ENCODE results near the gene TRIM26. TPM values are rescaled to one million over a fixed set of nuclear protein-coding genes. Genes with fewer than 3 reads are reported as not detected.
A peak's percentile ranks its signal among the peaks of the same experiment; 100 is the strongest.

TRIM26 gene
- total and polyA plus RNA-seq, 2 of the 13 experiments (the other 11 are each of a cell fraction or from before 2014, with no cell fraction given), result 27.1 to 38.7 TPM

DNA sequence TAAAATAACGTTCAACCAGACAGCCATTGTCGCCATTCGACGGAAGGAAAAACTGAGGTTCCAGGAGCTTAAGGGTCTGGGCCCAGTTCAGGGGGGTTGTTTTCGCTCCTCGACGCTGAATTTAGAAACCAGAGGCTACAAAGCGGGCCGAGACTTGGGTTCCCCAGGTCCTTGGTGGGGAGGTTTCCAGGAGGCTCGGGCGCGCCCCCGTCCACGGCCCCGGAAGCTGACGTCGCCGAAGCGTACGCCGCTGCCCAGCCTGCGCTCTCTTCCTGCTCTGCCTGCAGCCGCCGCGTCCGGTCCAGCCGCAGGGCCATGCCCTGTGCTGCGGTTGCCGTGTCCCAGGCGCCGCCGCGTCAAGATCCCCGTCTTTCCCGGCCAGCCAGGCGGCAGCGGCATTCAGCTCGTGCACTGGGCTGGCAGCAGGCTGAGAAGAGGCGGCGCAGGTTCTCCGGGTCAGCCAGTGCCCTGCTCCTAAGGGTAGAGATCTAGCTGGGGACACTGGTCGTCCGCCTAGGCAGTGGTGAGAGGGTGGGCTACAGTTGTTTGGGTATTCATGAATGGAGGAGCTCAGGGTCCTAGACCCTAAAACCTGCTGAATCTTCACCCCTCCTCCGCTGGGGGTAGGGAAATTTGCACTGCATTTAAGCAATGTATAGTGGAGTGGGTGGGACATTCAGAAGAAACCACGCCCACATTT is 901 bp upstream of the TRIM26 start (continued):
- TF ChIP-seq, protein P1, sequence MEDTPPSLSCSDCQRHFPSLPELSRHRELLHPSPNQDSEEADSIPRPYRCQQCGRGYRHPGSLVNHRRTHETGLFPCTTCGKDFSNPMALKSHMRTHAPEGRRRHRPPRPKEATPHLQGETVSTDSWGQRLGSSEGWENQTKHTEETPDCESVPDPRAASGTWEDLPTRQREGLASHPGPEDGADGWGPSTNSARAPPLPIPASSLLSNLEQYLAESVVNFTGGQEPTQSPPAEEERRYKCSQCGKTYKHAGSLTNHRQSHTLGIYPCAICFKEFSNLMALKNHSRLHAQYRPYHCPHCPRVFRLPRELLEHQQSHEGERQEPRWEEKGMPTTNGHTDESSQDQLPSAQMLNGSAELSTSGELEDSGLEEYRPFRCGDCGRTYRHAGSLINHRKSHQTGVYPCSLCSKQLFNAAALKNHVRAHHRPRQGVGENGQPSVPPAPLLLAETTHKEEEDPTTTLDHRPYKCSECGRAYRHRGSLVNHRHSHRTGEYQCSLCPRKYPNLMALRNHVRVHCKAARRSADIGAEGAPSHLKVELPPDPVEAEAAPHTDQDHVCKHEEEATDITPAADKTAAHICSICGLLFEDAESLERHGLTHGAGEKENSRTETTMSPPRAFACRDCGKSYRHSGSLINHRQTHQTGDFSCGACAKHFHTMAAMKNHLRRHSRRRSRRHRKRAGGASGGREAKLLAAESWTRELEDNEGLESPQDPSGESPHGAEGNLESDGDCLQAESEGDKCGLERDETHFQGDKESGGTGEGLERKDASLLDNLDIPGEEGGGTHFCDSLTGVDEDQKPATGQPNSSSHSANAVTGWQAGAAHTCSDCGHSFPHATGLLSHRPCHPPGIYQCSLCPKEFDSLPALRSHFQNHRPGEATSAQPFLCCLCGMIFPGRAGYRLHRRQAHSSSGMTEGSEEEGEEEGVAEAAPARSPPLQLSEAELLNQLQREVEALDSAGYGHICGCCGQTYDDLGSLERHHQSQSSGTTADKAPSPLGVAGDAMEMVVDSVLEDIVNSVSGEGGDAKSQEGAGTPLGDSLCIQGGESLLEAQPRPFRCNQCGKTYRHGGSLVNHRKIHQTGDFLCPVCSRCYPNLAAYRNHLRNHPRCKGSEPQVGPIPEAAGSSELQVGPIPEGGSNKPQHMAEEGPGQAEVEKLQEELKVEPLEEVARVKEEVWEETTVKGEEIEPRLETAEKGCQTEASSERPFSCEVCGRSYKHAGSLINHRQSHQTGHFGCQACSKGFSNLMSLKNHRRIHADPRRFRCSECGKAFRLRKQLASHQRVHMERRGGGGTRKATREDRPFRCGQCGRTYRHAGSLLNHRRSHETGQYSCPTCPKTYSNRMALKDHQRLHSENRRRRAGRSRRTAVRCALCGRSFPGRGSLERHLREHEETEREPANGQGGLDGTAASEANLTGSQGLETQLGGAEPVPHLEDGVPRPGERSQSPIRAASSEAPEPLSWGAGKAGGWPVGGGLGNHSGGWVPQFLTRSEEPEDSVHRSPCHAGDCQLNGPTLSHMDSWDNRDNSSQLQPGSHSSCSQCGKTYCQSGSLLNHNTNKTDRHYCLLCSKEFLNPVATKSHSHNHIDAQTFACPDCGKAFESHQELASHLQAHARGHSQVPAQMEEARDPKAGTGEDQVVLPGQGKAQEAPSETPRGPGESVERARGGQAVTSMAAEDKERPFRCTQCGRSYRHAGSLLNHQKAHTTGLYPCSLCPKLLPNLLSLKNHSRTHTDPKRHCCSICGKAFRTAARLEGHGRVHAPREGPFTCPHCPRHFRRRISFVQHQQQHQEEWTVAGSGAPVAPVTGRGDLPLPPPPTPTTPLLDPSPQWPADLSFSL (CRISPR knock-in tag; IDR thresholded peaks at IDR 0.05), result no peak
- TF ChIP-seq STAT5B (CRISPR knock-in tag; IDR thresholded peaks at IDR 0.05), result no peak
- TF ChIP-seq, protein P2, sequence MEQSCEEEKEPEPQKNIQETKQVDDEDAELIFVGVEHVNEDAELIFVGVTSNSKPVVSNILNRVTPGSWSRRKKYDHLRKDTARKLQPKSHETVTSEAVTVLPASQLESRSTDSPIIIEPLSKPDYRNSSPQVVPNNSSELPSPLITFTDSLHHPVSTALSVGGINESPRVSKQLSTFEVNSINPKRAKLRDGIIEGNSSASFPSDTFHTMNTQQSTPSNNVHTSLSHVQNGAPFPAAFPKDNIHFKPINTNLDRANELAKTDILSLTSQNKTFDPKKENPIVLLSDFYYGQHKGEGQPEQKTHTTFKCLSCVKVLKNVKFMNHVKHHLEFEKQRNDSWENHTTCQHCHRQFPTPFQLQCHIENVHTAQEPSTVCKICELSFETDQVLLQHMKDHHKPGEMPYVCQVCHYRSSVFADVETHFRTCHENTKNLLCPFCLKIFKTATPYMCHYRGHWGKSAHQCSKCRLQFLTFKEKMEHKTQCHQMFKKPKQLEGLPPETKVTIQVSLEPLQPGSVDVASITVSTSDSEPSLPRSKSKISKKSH (CRISPR knock-in tag; IDR thresholded peaks at IDR 0.05; ENCODE audit: borderline replicate concordance), result peak; percentile 69; the same call in 1 of the 2 replicates
- TF ChIP-seq LBX2 (CRISPR knock-in tag; IDR thresholded peaks at IDR 0.05; ENCODE audit: borderline replicate concordance), result no peak
- peak; percentile 80; the same call in 1 of the 2 replicates for TF ChIP-seq ZFP90 (CRISPR knock-in tag; IDR thresholded peaks at IDR 0.05; ENCODE audit: borderline replicate concordance)
- TF ChIP-seq ISX (CRISPR knock-in tag; conservative IDR thresholded peaks at IDR 0.05), result no peak
- peak; percentile 59 for TF ChIP-seq MEIS1 (CRISPR knock-in tag; IDR thresholded peaks at IDR 0.05; ENCODE audit: borderline replicate concordance)
- no peak for TF ChIP-seq NFE2L1 (CRISPR knock-in tag; IDR thresholded peaks at IDR 0.05; ENCODE audit: borderline replicate concordance)
- TF ChIP-seq IRX3 (CRISPR knock-in tag; IDR thresholded peaks at IDR 0.05; ENCODE audit: borderline replicate concordance, low read depth), result no peak; the same call in 1 of the 2 replicates
- TF ChIP-seq, protein P3, sequence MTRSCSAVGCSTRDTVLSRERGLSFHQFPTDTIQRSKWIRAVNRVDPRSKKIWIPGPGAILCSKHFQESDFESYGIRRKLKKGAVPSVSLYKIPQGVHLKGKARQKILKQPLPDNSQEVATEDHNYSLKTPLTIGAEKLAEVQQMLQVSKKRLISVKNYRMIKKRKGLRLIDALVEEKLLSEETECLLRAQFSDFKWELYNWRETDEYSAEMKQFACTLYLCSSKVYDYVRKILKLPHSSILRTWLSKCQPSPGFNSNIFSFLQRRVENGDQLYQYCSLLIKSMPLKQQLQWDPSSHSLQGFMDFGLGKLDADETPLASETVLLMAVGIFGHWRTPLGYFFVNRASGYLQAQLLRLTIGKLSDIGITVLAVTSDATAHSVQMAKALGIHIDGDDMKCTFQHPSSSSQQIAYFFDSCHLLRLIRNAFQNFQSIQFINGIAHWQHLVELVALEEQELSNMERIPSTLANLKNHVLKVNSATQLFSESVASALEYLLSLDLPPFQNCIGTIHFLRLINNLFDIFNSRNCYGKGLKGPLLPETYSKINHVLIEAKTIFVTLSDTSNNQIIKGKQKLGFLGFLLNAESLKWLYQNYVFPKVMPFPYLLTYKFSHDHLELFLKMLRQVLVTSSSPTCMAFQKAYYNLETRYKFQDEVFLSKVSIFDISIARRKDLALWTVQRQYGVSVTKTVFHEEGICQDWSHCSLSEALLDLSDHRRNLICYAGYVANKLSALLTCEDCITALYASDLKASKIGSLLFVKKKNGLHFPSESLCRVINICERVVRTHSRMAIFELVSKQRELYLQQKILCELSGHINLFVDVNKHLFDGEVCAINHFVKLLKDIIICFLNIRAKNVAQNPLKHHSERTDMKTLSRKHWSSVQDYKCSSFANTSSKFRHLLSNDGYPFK (CRISPR knock-in tag; IDR thresholded peaks at IDR 0.05; ENCODE audit: borderline replicate concordance), result no peak; the same call in 1 of the 2 replicates
- peak; percentile 97 for TF ChIP-seq RBFOX2 (IDR thresholded peaks at IDR 0.05; ENCODE audit: low read depth, low read length)
- peak; percentile 52; the same call in 1 of the 2 replicates for TF ChIP-seq ETV6 (CRISPR knock-in tag; conservative IDR thresholded peaks at IDR 0.05)
- no peak; the same call in 1 of the 2 replicates for TF ChIP-seq ZNF773 (CRISPR knock-in tag; IDR thresholded peaks at IDR 0.05; ENCODE audit: borderline replicate concordance)
- TF ChIP-seq, protein P4, sequence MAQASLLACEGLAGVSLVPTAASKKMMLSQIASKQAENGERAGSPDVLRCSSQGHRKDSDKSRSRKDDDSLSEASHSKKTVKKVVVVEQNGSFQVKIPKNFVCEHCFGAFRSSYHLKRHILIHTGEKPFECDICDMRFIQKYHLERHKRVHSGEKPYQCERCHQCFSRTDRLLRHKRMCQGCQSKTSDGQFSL (CRISPR knock-in tag; IDR thresholded peaks at IDR 0.05), result peak; percentile 77
- TF ChIP-seq ZNF678 (CRISPR knock-in tag; IDR thresholded peaks at IDR 0.05), result no peak
- TF ChIP-seq ARNTL (CRISPR knock-in tag; IDR thresholded peaks at IDR 0.05), result no peak
